ENCODE results near the gene PIP5K1B.

GRCh38 chr9:69003051-69003450, 298.0 kb downstream of the PIP5K1B start:
- TF ChIP-seq CTCF (IDR thresholded peaks at IDR 0.05) (no peak), POLR2AphosphoS5 (IDR thresholded peaks at IDR 0.05; ENCODE audit: low read depth, low read length) (no peak)
